ENCODE results near the gene GNB3.

GRCh38 chr12:6853626-6854025, 12.9 kb downstream of the GNB3 start:
- TF ChIP-seq CTCF (IDR thresholded peaks at IDR 0.05; ENCODE audit: low read depth, low read length) (no peak), EZH2phosphoT487 (IDR thresholded peaks at IDR 0.05; ENCODE audit: low read depth) (no peak)

Measured in OCI-LY3 (cell line).